ENCODE results near the gene ACOX1. TPM values are rescaled to one million over a fixed set of nuclear protein-coding genes. Genes with fewer than 3 reads are reported as not detected.

The ACOX1 gene
- total RNA-seq, 1 donor from 2014 or later: 75.2 TPM

GRCh38 chr17:75919611-75920010 is 59.4 kb downstream of the ACOX1 start:
- Histone ChIP-seq H3K36me3 (no peaks in the 10 kb centered on the region), H3K27me3 (no peaks in the 10 kb centered on the region), H3K27ac (no peak overlapping the region), H3K4me1 (no peaks in the 10 kb centered on the region), H3K4me3 (no peak overlapping the region), H3K9me3 (no peaks in the 10 kb centered on the region)
- DNase-seq: no peak
- intact Hi-C loops (cut with DNase I): no loop called here
- TF ChIP-seq CTCF (IDR thresholded peaks at IDR 0.05): no peak
- ATAC-seq: no peak

GRCh38 chr17:75917917-75918445 is 61.0 kb downstream of the ACOX1 start:
- H3K36me3 ChIP-seq: no peaks in the 10 kb centered on the region
- no peaks in the 10 kb centered on the region for H3K4me1 ChIP-seq
- no peak for TF ChIP-seq CTCF (IDR thresholded peaks at IDR 0.05)
- ATAC-seq (no peak), DNase-seq (no peak)
- H3K9me3 ChIP-seq: no peaks in the 10 kb centered on the region
- no peak overlapping the region for H3K27ac ChIP-seq
- H3K27me3 ChIP-seq: no peaks in the 10 kb centered on the region
- intact Hi-C loops (cut with DNase I): no loop called here
- H3K4me3 ChIP-seq: no peak overlapping the region

- Histone ChIP-seq H3K4me3 (no peak overlapping the region), H3K9me3 (no peaks in the 10 kb centered on the region), H3K27ac (no peak overlapping the region), H3K4me1 (no peaks in the 10 kb centered on the region), H3K27me3 (no peaks in the 10 kb centered on the region), H3K36me3 (no peaks in the 10 kb centered on the region)
- no peak for ATAC-seq
- DNase-seq: no peak
- no peak for TF ChIP-seq CTCF (IDR thresholded peaks at IDR 0.05)
- intact Hi-C loops (cut with DNase I): no loop called here
Measured at GRCh38 chr17:75917141-75917916, 61.6 kb downstream of the ACOX1 start.

GRCh38 chr17:75915268-75915667 is 63.7 kb downstream of the ACOX1 start:
- Histone ChIP-seq H3K9me3 (no peaks in the 10 kb centered on the region), H3K4me3 (no peak overlapping the region), H3K36me3 (no peaks in the 10 kb centered on the region), H3K4me1 (no peaks in the 10 kb centered on the region), H3K27ac (no peak overlapping the region), H3K27me3 (no peaks in the 10 kb centered on the region)
- no peak for ATAC-seq
- intact Hi-C loops (cut with DNase I): no loop called here
- no peak for TF ChIP-seq CTCF (IDR thresholded peaks at IDR 0.05)
- no peak for DNase-seq

- intact Hi-C loops (cut with DNase I): no loop called here
- no peak for DNase-seq
Measured at GRCh38 chr17:75914643-75915267, 64.2 kb downstream of the ACOX1 start.

More at GRCh38 chr17:75914643-75915267, 64.2 kb downstream of the ACOX1 start:
- no peak overlapping the region for H3K4me3 ChIP-seq
- ATAC-seq: no peak
- H3K36me3 ChIP-seq: no peaks in the 10 kb centered on the region
- H3K9me3 ChIP-seq: no peaks in the 10 kb centered on the region
- H3K4me1 ChIP-seq: no peaks in the 10 kb centered on the region
- TF ChIP-seq CTCF (IDR thresholded peaks at IDR 0.05): no peak
- H3K27me3 ChIP-seq: no peaks in the 10 kb centered on the region
- H3K27ac ChIP-seq: no peak overlapping the region

Data from upper lobe of right lung (tissue), 1 donor.